HUES64 (cell line): Measurements from ENCODE around the gene KCTD4. TPM values are rescaled to one million over a fixed set of nuclear protein-coding genes. Genes with fewer than 3 reads are reported as not detected.
"Not testable (repeated sequence)": the region's sequence is repeated elsewhere in the genome, so short reads cannot be mapped to it uniquely, and the experiment has no call there.

Experiments
- H3K27ac ChIP-seq: 2 replicates; pipeline ENCODE4 v1.7.0; 2013; ENCODE audit warnings: low read depth, low read length, inconsistent platforms
- H3K27me3 ChIP-seq: 2 replicates; pipeline ENCODE4 v1.6.1; 2013; ENCODE audit warnings: mild to moderate bottlenecking, low read length; ENCODE audit not compliant: insufficient read depth
- H3K36me3 ChIP-seq: 2 replicates; pipeline ENCODE4 v1.6.1; 2013; ENCODE audit warnings: mild to moderate bottlenecking, low read length; ENCODE audit not compliant: insufficient read depth
- H3K4me1 ChIP-seq: 2 replicates; pipeline ENCODE4 v1.6.1; 2013; ENCODE audit warnings: mild to moderate bottlenecking, low read length, moderate library complexity; ENCODE audit not compliant: insufficient read depth
- H3K4me3 ChIP-seq: 2 replicates; pipeline ENCODE4 v1.5.1; 2013; ENCODE audit warnings: mild to moderate bottlenecking, low read length, moderate library complexity
- H3K9ac ChIP-seq: 2 replicates; pipeline ENCODE4 v1.6.1; 2013; ENCODE audit warnings: mild to moderate bottlenecking, low read depth, low read length
- H3K9me3 ChIP-seq: 2 replicates; pipeline ENCODE4 v1.6.1; 2013; ENCODE audit warnings: low read depth, low read length; ENCODE audit not compliant: insufficient read depth
- WGBS: fragments of 150-250, 120-280 bp; methylation state at CpG from one replicate; pipeline ENCODE4 v1.1.7; 2013; ENCODE audit warnings: missing lambda C conversion rate; 5-methylcytosine and 5-hydroxymethylcytosine counted together
- polyA plus RNA-seq, 2 experiments: library from polyadenylated mRNA; stranded (reverse); fragments of 50-300 nt; gene quantifications; one replicate each; pipeline ENCODE4 v1.2.3, GENCODE V29; 2013

Gene KCTD4
- not detected for polyA plus RNA-seq (2013, experiment 1 of 2)
- not detected for polyA plus RNA-seq (2013, experiment 2 of 2)

- no peaks in the 10 kb centered on the region for H3K36me3 ChIP-seq
- peaks cover 4% of the 10 kb centered on the region; the same call in 1 of the 2 replicates for H3K4me1 ChIP-seq
- 91% methylated on average over 2 of the region's 2 CpGs for WGBS
- no peak within 1 kb of the TSS for H3K4me3 ChIP-seq
- no peaks in the 10 kb centered on the region for H3K9me3 ChIP-seq
- no peak within 1 kb of the TSS; the same call in 1 of the 2 replicates for H3K27ac ChIP-seq
- no peaks in the 10 kb centered on the region for H3K27me3 ChIP-seq
- H3K9ac ChIP-seq = no peak within 1 kb of the TSS
Measured at GRCh38 chr13:45200701-45201232, at the start of gene KCTD4. Gene KCTD4, minus strand, starts transcription at chr13:45201045. Its CDS starts 6,478 bp downstream, at chr13:45194567.

- Histone ChIP-seq H3K9me3 (no peaks in the 10 kb centered on the region), H3K36me3 (peaks cover 19% of the 10 kb centered on the region), H3K4me1 (no peaks in the 10 kb centered on the region), H3K4me3 (no peak overlapping the region), H3K9ac (no peak overlapping the region), H3K27me3 (no peaks in the 10 kb centered on the region), H3K27ac (no peak overlapping the region)
- WGBS = 85% methylated on average over 3 of the region's 3 CpGs
Measured at GRCh38 chr13:45249662-45250061, 48.8 kb upstream of the KCTD4 start.

GRCh38 chr13:45244736-45245135, 43.9 kb upstream of the KCTD4 start:
- not testable (repeated sequence) for H3K4me3 ChIP-seq, H3K4me1 ChIP-seq, H3K36me3 ChIP-seq, H3K27ac ChIP-seq, H3K9ac ChIP-seq, H3K27me3 ChIP-seq, H3K9me3 ChIP-seq
- WGBS = 96% methylated on average over 7 of the region's 7 CpGs

- H3K27me3 ChIP-seq = no peaks in the 10 kb centered on the region
- 91% methylated on average over 6 of the region's 8 CpGs for WGBS
- no peak overlapping the region for H3K27ac ChIP-seq
- H3K9me3 ChIP-seq = no peaks in the 10 kb centered on the region
- no peak overlapping the region for H3K9ac ChIP-seq
- H3K4me1 ChIP-seq = no peaks in the 10 kb centered on the region
- no peaks in the 10 kb centered on the region for H3K36me3 ChIP-seq
- H3K4me3 ChIP-seq = no peak overlapping the region
Measured at GRCh38 chr13:45243077-45243476, 42.2 kb upstream of the KCTD4 start.

GRCh38 chr13:45242524-45242923, 41.7 kb upstream of the KCTD4 start:
- Histone ChIP-seq H3K36me3 (no peaks in the 10 kb centered on the region), H3K9ac (no peak overlapping the region), H3K4me1 (no peaks in the 10 kb centered on the region), H3K27me3 (no peaks in the 10 kb centered on the region), H3K4me3 (no peak overlapping the region), H3K27ac (no peak overlapping the region), H3K9me3 (no peaks in the 10 kb centered on the region)
- WGBS = no CpG with 5 or more reads among the region's 1 CpG

- Histone ChIP-seq H3K9ac (no peak overlapping the region), H3K4me3 (no peak overlapping the region), H3K36me3 (no peaks in the 10 kb centered on the region), H3K27me3 (no peaks in the 10 kb centered on the region), H3K9me3 (no peaks in the 10 kb centered on the region), H3K27ac (no peak overlapping the region), H3K4me1 (no peaks in the 10 kb centered on the region)
- 81% methylated on average over 3 of the region's 3 CpGs for WGBS
Measured at GRCh38 chr13:45242070-45242469, 41.2 kb upstream of the KCTD4 start.

GRCh38 chr13:45240143-45240542, 39.3 kb upstream of the KCTD4 start:
- Histone ChIP-seq H3K9ac (no peak overlapping the region), H3K27me3 (no peaks in the 10 kb centered on the region), H3K9me3 (no peaks in the 10 kb centered on the region), H3K4me1 (no peaks in the 10 kb centered on the region), H3K36me3 (no peaks in the 10 kb centered on the region), H3K27ac (no peak overlapping the region), H3K4me3 (no peak overlapping the region)

- no peaks in the 10 kb centered on the region for H3K4me1 ChIP-seq
- no peaks in the 10 kb centered on the region for H3K27me3 ChIP-seq
- WGBS = 98% methylated on average over 3 of the region's 4 CpGs
- no peak overlapping the region for H3K27ac ChIP-seq
- H3K9me3 ChIP-seq = no peaks in the 10 kb centered on the region
- H3K36me3 ChIP-seq = no peaks in the 10 kb centered on the region
- no peak overlapping the region for H3K4me3 ChIP-seq
- no peak overlapping the region for H3K9ac ChIP-seq
Measured at GRCh38 chr13:45238945-45239795, 38.3 kb upstream of the KCTD4 start.

GRCh38 chr13:45232591-45232990, 31.7 kb upstream of the KCTD4 start:
- H3K4me3 ChIP-seq = no peak overlapping the region
- no peaks in the 10 kb centered on the region for H3K27me3 ChIP-seq
- no peaks in the 10 kb centered on the region for H3K36me3 ChIP-seq
- no peaks in the 10 kb centered on the region for H3K4me1 ChIP-seq
- no peaks in the 10 kb centered on the region for H3K9me3 ChIP-seq
- H3K9ac ChIP-seq = no peak overlapping the region
- 100% methylated on average over 2 of the region's 2 CpGs for WGBS
- no peak overlapping the region for H3K27ac ChIP-seq

- H3K36me3 ChIP-seq = no peaks in the 10 kb centered on the region
- 89% methylated on average over 1 of the region's 1 CpG for WGBS
- H3K9me3 ChIP-seq = no peaks in the 10 kb centered on the region
- no peak overlapping the region for H3K27ac ChIP-seq
- H3K27me3 ChIP-seq = no peaks in the 10 kb centered on the region
- H3K9ac ChIP-seq = no peak overlapping the region
- H3K4me1 ChIP-seq = no peaks in the 10 kb centered on the region
- no peak overlapping the region for H3K4me3 ChIP-seq
Measured at GRCh38 chr13:45231722-45232121, 30.9 kb upstream of the KCTD4 start.

- no peak overlapping the region for H3K9ac ChIP-seq
- 97% methylated on average over 4 of the region's 4 CpGs for WGBS
Measured at GRCh38 chr13:45231305-45231704, 30.5 kb upstream of the KCTD4 start.

More at GRCh38 chr13:45231305-45231704, 30.5 kb upstream of the KCTD4 start:
- H3K27me3 ChIP-seq = no peaks in the 10 kb centered on the region
- no peak overlapping the region for H3K4me3 ChIP-seq
- 0 out of 2 replicates have a peak, but pooled peaks cover under 1% of the 10 kb centered on the region for H3K4me1 ChIP-seq
- no peaks in the 10 kb centered on the region for H3K36me3 ChIP-seq
- H3K9me3 ChIP-seq = no peaks in the 10 kb centered on the region
- H3K27ac ChIP-seq = no peak overlapping the region
